ENCODE results near the gene RIC1. TPM values are rescaled to one million over a fixed set of nuclear protein-coding genes. Genes with fewer than 3 reads are reported as not detected.
A peak's percentile ranks its signal among the peaks of the same experiment; 100 is the strongest.

The RIC1 gene
- total and polyA plus RNA-seq, 7 experiments from 2014 or later = 4.8 to 28.2 (median 24.4) TPM

- H3K4me3 Mint-ChIP-seq = no peak overlapping the region
- peaks cover 8 to 50% (median 33%) of the 10 kb centered on the region in 5 donors for H3K36me3 Mint-ChIP-seq
- DNase-seq (no peak), ATAC-seq (no peak)
- no peaks in the 10 kb centered on the region for H3K27me3 ChIP-seq (ENCODE audit: control insufficient read depth in 2 of 2, insufficient read depth in 2 of 2, low read length in 2 of 2)
- H3K9me3 ChIP-seq (ENCODE audit: control insufficient read depth in 2 of 3, low read length in 3 of 3) = no peaks in the 10 kb centered on the region
- H3K36me3 ChIP-seq (ENCODE audit: control insufficient read depth in 2 of 3, insufficient read depth in 3 of 3, low read length in 3 of 3) = peaks cover 0 to 12% (median 0%) of the 10 kb centered on the region in 3 experiments
- H3K9me3 Mint-ChIP-seq = no peaks in the 10 kb centered on the region
- intact Hi-C loops (cut with micrococcal nuclease) = no loop called here
- no peaks in the 10 kb centered on the region for H3K27me3 Mint-ChIP-seq
- H3K4me1 ChIP-seq (ENCODE audit: control insufficient read depth in 2 of 2, insufficient read depth in 2 of 2, low read length in 2 of 2) = no peaks in the 10 kb centered on the region
- no peak overlapping the region for H3K27ac ChIP-seq (ENCODE audit: low read depth, low read length)
- H3K4me1 Mint-ChIP-seq = peaks cover 0 to 10% (median 7%) of the 10 kb centered on the region in 7 donors
- ChIA-PET CTCF (interaction anchor here (0.7 kb wide), 1 partner anchor 1577 kb away, joined by 3 read pairs; no protein-coding TSS in a partner anchor), POLR2A (no interaction called here)
- H3K4me3 ChIP-seq (ENCODE audit: low read length) = no peak overlapping the region
- no peak overlapping the region for H3K27ac Mint-ChIP-seq
These were observed 127.7 kb downstream of the RIC1 start for GRCh38 chr9:5756633-5757032.

GRCh38 chr9:5760338-5760737 is 131.4 kb downstream of the RIC1 start:
- Histone ChIP-seq H3K9me3 (ENCODE audit: control insufficient read depth in 2 of 3, low read length in 3 of 3) (no peaks in the 10 kb centered on the region), H3K36me3 (ENCODE audit: control insufficient read depth in 2 of 3, insufficient read depth in 3 of 3, low read length in 3 of 3) (peaks cover 0 to 40% (median 5%) of the 10 kb centered on the region in 3 experiments), H3K4me1 (ENCODE audit: control insufficient read depth in 2 of 2, insufficient read depth in 2 of 2, low read length in 2 of 2) (no peaks in the 10 kb centered on the region), H3K4me3 (ENCODE audit: low read length) (no peak overlapping the region), H3K27me3 (ENCODE audit: control insufficient read depth in 2 of 2, insufficient read depth in 2 of 2, low read length in 2 of 2) (no peaks in the 10 kb centered on the region), H3K27ac (ENCODE audit: low read depth, low read length) (no peak overlapping the region)
- ChIA-PET POLR2A (no interaction called here), CTCF (interaction anchor here (0.6 to 1.3 kb wide), 2 partner anchors 10 to 91 kb away, joined by 3 read pairs; no protein-coding TSS in a partner anchor)
- Mint-ChIP-seq H3K27ac (peak overlapping the region in 7 of 9 donors; percentile 29 to 83 (median 66)), H3K9me3 (no peaks in the 10 kb centered on the region), H3K36me3 (peaks cover 22 to 61% (median 54%) of the 10 kb centered on the region in 5 donors), H3K4me1 (peaks cover 2 to 35% (median 14%) of the 10 kb centered on the region in 7 donors), H3K27me3 (no peaks in the 10 kb centered on the region), H3K4me3 (no peak overlapping the region)
- DNase-seq (no peak), ATAC-seq (no peak)
- intact Hi-C loops (cut with micrococcal nuclease) = no loop called here

DNA sequence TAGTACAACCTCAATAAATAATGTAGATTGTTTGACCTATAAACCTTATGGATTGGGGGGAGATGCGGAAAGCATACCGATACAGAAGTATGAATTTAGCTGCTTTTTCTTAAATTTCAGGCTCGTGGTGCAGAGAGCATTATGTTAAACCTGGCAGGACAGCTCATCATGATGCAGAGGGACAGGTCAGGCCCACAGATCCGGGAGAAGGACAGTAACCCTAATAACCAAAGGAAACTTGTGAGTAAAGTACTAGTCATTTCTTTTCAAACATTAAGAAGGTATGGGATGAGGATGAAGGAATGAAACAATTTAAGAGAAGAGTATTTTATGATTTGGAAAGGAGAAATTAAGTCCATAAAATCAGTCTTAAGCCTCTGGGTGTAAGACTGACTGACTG is 133.5 kb downstream of the RIC1 start:
- intact Hi-C loops (cut with micrococcal nuclease) = no loop called here
- H3K27ac Mint-ChIP-seq = peak overlapping the region in 4 of 9 donors; percentile 39 to 76 (median 65)

DNA sequence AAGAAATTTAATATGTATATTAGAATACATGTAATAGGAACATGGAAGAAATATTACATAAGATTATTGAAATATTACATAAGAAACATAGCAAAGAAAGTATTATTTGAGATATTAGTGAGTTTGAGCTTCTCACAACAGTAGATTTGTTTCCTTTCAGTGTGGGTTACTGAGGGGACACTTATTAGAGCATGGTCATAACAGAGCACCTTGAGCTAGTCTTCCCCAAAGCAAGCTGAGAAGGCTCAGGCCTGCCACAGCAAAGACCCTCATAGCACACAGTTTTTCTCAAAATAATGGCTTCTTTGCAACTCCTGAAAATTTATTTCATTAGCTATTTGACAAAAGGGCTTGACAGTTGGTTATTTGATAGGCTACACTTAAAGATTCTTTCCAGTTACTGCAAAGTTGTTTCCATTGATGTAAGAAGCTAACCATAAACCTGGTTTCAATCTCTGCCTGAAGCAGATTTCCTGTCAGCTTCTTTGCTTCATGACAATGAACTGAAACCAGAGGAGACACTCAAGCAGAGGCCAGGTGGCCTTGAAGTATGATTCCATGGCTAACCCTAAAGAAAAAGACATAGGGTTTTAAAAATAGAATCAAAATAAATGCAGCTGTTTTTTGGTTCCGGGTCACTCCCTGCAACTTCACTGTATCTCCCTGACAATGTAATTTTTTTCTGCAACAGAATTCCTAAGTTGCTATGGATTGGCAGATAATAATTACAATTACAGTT is 135.4 kb downstream of the RIC1 start:
- CTCF ChIA-PET = interaction anchor here (0.7 to 1.1 kb wide), 2 partner anchors 122 to 158 kb away, joined by 3 read pairs; no protein-coding TSS in a partner anchor
- Histone ChIP-seq H3K27ac (ENCODE audit: low read depth, low read length) (no peak overlapping the region), H3K4me1 (ENCODE audit: control insufficient read depth in 2 of 2, insufficient read depth in 2 of 2, low read length in 2 of 2) (no peaks in the 10 kb centered on the region), H3K4me3 (ENCODE audit: low read length) (no peak overlapping the region), H3K36me3 (ENCODE audit: control insufficient read depth in 2 of 3, insufficient read depth in 3 of 3, low read length in 3 of 3) (peaks cover 5 to 66% (median 8%) of the 10 kb centered on the region in 3 experiments), H3K9me3 (ENCODE audit: control insufficient read depth in 2 of 3, low read length in 3 of 3) (no peaks in the 10 kb centered on the region), H3K27me3 (ENCODE audit: control insufficient read depth in 2 of 2, insufficient read depth in 2 of 2, low read length in 2 of 2) (no peaks in the 10 kb centered on the region)
- H3K9me3 Mint-ChIP-seq = no peaks in the 10 kb centered on the region
- no peaks in the 10 kb centered on the region for H3K27me3 Mint-ChIP-seq
- ATAC-seq (no peak), DNase-seq (no peak)
- peaks cover 7 to 43% (median 19%) of the 10 kb centered on the region in 7 donors for H3K4me1 Mint-ChIP-seq
- POLR2A ChIA-PET = no interaction called here
- no peak overlapping the region for H3K4me3 Mint-ChIP-seq
- intact Hi-C loops (cut with micrococcal nuclease) = no loop called here
- peaks cover 18 to 62% (median 57%) of the 10 kb centered on the region in 5 donors for H3K36me3 Mint-ChIP-seq
- H3K27ac Mint-ChIP-seq = peak overlapping the region in 4 of 9 donors; percentile 8 to 79 (median 49)

More for the DNA sequence above, 133.5 kb downstream of the RIC1 start:
- ATAC-seq = no peak
- ChIA-PET POLR2A (no interaction called here), CTCF (interaction anchor here (0.6 kb wide), 1 partner anchor 919 kb away, joined by 3 read pairs; no protein-coding TSS in a partner anchor)
- no peaks in the 10 kb centered on the region for H3K27me3 Mint-ChIP-seq
- Histone ChIP-seq H3K27ac (ENCODE audit: low read depth, low read length) (no peak overlapping the region), H3K4me1 (ENCODE audit: control insufficient read depth in 2 of 2, insufficient read depth in 2 of 2, low read length in 2 of 2) (no peaks in the 10 kb centered on the region), H3K4me3 (ENCODE audit: low read length) (no peak overlapping the region), H3K9me3 (ENCODE audit: control insufficient read depth in 2 of 3, low read length in 3 of 3) (no peaks in the 10 kb centered on the region), H3K36me3 (ENCODE audit: control insufficient read depth in 2 of 3, insufficient read depth in 3 of 3, low read length in 3 of 3) (peaks cover 5 to 56% (median 8%) of the 10 kb centered on the region in 3 experiments), H3K27me3 (ENCODE audit: control insufficient read depth in 2 of 2, insufficient read depth in 2 of 2, low read length in 2 of 2) (no peaks in the 10 kb centered on the region)
- H3K9me3 Mint-ChIP-seq = no peaks in the 10 kb centered on the region
- DNase-seq = no peak
- peaks cover 2 to 36% (median 14%) of the 10 kb centered on the region in 7 donors for H3K4me1 Mint-ChIP-seq
- H3K4me3 Mint-ChIP-seq = no peak overlapping the region
- peaks cover 14 to 67% (median 62%) of the 10 kb centered on the region in 5 donors for H3K36me3 Mint-ChIP-seq

DNA sequence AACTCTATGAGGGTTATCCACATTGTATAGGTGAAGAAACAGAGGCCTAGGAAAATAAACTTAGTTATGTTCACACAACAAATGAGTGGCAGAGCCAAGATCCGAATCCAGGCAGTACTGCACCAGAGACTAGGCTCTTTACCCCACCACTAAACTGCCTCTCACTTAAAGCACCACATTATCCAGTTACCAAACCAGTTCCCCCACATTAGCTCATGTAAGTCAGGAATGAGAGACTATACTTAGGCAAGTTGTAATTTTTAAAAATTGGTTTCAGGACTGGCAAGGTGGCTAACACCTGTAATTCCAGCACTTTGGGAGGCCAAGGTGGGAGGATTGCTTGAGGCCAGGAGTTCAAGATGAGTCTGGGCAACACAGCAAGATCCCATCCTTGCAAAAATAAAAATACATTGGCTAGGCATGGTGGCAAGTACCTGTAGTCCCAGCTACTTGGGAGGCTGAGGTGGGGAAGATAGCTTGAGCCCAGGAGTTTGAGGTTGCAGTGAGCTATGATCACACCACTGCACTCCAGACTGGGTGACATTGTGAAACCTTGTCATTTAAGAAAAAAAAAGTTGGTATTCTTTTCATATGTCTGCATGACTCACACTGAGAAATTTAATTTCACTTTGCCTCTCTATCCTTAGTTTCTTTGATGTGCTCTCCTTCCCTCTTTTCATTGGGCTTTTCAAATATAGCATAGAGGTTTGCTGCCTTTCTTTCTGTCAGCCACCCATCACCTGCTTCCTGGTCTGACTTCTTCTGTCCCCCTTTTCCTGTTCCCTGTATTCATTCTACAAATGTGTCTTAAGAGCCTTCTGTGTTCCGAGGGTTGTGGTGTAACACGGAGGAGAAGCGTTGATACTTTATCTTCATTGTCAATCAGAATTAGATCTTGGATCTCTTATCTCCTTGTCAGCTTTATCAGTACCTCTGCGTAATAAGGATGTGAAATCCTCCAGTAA is 139.3 kb downstream of the RIC1 start:
- DNase-seq = no peak
- peak; percentile 67 for ATAC-seq
- no peaks in the 10 kb centered on the region for H3K27me3 ChIP-seq (ENCODE audit: control insufficient read depth in 2 of 2, insufficient read depth in 2 of 2, low read length in 2 of 2)
- Mint-ChIP-seq H3K27me3 (no peaks in the 10 kb centered on the region), H3K36me3 (peaks cover 11 to 71% (median 58%) of the 10 kb centered on the region in 5 donors), H3K4me1 (peaks cover 4 to 40% (median 10%) of the 10 kb centered on the region in 7 donors), H3K27ac (peak overlapping the region in 8 of 9 donors; percentile 3 to 80 (median 68)), H3K4me3 (peak overlapping the region in 2 of 10 donors; percentile 6 to 39), H3K9me3 (no peaks in the 10 kb centered on the region)
- H3K36me3 ChIP-seq (ENCODE audit: control insufficient read depth in 2 of 3, insufficient read depth in 3 of 3, low read length in 3 of 3) = peaks cover 10 to 68% (median 13%) of the 10 kb centered on the region in 3 experiments
- no peak overlapping the region for H3K4me3 ChIP-seq (ENCODE audit: low read length)
- H3K27ac ChIP-seq (ENCODE audit: low read depth, low read length) = no peak overlapping the region
- ChIA-PET POLR2A (no interaction called here), CTCF (no interaction called here)
- H3K9me3 ChIP-seq (ENCODE audit: control insufficient read depth in 2 of 3, low read length in 3 of 3) = no peaks in the 10 kb centered on the region
- no peaks in the 10 kb centered on the region for H3K4me1 ChIP-seq (ENCODE audit: control insufficient read depth in 2 of 2, insufficient read depth in 2 of 2, low read length in 2 of 2)
- intact Hi-C loops (cut with micrococcal nuclease) = no loop called here

GRCh38 chr9:5773324-5773999 is 144.6 kb downstream of the RIC1 start:
- Histone ChIP-seq H3K4me3 (ENCODE audit: low read length) (no peak overlapping the region), H3K9me3 (ENCODE audit: control insufficient read depth in 2 of 3, low read length in 3 of 3) (peaks cover 0 to 4% (median 3%) of the 10 kb centered on the region in 3 experiments), H3K27ac (ENCODE audit: low read depth, low read length) (no peak overlapping the region), H3K36me3 (ENCODE audit: control insufficient read depth in 2 of 3, insufficient read depth in 3 of 3, low read length in 3 of 3) (peaks cover 12 to 71% (median 15%) of the 10 kb centered on the region in 3 experiments), H3K4me1 (ENCODE audit: control insufficient read depth in 2 of 2, insufficient read depth in 2 of 2, low read length in 2 of 2) (no peaks in the 10 kb centered on the region), H3K27me3 (ENCODE audit: control insufficient read depth in 2 of 2, insufficient read depth in 2 of 2, low read length in 2 of 2) (no peaks in the 10 kb centered on the region)
- peak overlapping the region in 6 of 9 donors; percentile 1 to 51 (median 12) for H3K27ac Mint-ChIP-seq
- no peaks in the 10 kb centered on the region for H3K27me3 Mint-ChIP-seq
- no peak overlapping the region for H3K4me3 Mint-ChIP-seq
- intact Hi-C loops (cut with micrococcal nuclease) = no loop called here
- POLR2A ChIA-PET = no interaction called here
- peaks cover 0 to 16% (median 4%) of the 10 kb centered on the region in 11 donors for H3K9me3 Mint-ChIP-seq
- ATAC-seq = no peak
- CTCF ChIA-PET = interaction anchor here (0.6 kb wide), 1 partner anchor 83 kb away, joined by 3 read pairs; no protein-coding TSS in a partner anchor
- peaks cover 3 to 13% (median 4%) of the 10 kb centered on the region in 7 donors for H3K4me1 Mint-ChIP-seq
- peaks cover 19 to 71% (median 57%) of the 10 kb centered on the region in 5 donors for H3K36me3 Mint-ChIP-seq
- DNase-seq = no peak
